AG04449 (cell line): ENCODE data around the gene ORMDL1.
A peak's percentile ranks its signal among the peaks of the same experiment; 100 is the strongest.

Experiments used
- CTCF ChIA-PET: fragments of 350-600 bp; formaldehyde crosslinking; extraction: SDS; loops from one replicate; lab custom pipeline; 2021; ENCODE audit warnings: antibody characterized with exemption; lab: Yijun Ruan, JAX
- POLR2A ChIA-PET: fragments of 400-600, 350-600 bp; formaldehyde crosslinking; extraction: SDS; loops from one replicate; lab custom pipeline; 2020; ENCODE audit warnings: antibody characterized with exemption, inconsistent platforms; lab: Yijun Ruan, JAX
- DNase-seq: peaks from one replicate; pipeline ENCODE4 v3.0.0-alpha.2; 2010; ENCODE audit warnings: low read depth, low spot score
- H3K4me3 ChIP-seq: 2 replicates; pipeline ENCODE4 v1.5.1; 2011; ENCODE audit warnings: low read depth, mild to moderate bottlenecking, control low read depth, low read length
- CTCF ChIP-seq: IDR thresholded peaks from one replicate; pipeline ENCODE4 v1.5.1; 2011; ENCODE audit warnings: mild to moderate bottlenecking, moderate library complexity, low read length, control low read depth, inconsistent platforms; ENCODE audit not compliant: insufficient read depth; ENCODE audit errors: missing control alignments

ORMDL1 gene

DNA sequence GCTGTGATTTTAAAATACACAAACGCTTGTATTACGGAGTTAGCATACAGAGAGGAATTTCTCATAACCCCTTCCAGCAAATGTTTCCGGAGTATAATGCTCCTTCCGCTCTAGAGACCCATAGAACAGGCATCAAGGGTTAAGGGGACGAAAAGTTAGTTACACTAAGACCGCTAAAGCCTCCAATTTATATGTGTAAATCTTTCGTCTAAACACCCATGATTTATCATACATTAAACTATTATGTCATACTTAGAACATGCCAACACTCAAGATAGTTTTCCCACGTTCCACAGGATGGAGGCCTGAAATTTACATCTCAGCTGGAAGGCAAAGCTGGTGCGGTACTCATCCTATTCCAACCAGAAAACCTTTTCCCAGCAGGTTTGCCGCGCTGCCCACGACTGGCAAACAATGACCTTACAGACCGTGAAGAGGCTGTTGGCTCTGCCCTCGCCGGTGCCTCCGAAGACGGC lies 650 bp downstream of the ORMDL1 start:
- POLR2A ChIA-PET: interaction anchor here (1.0 to 1.6 kb wide), 3 partner anchors 14 to 21 kb away, joined by 3 to 6 read pairs (median 4); partner anchors contain the start of gene OSGEPL1

GRCh38 chr2:189782221-189782671 lies 1.9 kb downstream of the ORMDL1 start:
- H3K4me3 ChIP-seq: peak overlapping the region; percentile 85
- POLR2A ChIA-PET: no interaction called here
- no peak for DNase-seq
- CTCF ChIA-PET: interaction anchor here (1.0 kb wide), 1 partner anchor 106 kb away, joined by 3 read pairs; no protein-coding TSS in a partner anchor
- no peak for TF ChIP-seq CTCF

More for the DNA sequence above, 650 bp downstream of the ORMDL1 start:
- TF ChIP-seq CTCF: no peak
- CTCF ChIA-PET: interaction anchor here (0.8 to 1.6 kb wide), 5 partner anchors 15 to 531 kb away, joined by 3 to 8 read pairs (median 3); partner anchors contain the start of gene OSGEPL1
- peak overlapping the region; percentile 85 for H3K4me3 ChIP-seq
- DNase-seq: no peak

GRCh38 chr2:189772212-189772611 lies 11.9 kb downstream of the ORMDL1 start:
- no peak for DNase-seq
- no peak for TF ChIP-seq CTCF

DNA sequence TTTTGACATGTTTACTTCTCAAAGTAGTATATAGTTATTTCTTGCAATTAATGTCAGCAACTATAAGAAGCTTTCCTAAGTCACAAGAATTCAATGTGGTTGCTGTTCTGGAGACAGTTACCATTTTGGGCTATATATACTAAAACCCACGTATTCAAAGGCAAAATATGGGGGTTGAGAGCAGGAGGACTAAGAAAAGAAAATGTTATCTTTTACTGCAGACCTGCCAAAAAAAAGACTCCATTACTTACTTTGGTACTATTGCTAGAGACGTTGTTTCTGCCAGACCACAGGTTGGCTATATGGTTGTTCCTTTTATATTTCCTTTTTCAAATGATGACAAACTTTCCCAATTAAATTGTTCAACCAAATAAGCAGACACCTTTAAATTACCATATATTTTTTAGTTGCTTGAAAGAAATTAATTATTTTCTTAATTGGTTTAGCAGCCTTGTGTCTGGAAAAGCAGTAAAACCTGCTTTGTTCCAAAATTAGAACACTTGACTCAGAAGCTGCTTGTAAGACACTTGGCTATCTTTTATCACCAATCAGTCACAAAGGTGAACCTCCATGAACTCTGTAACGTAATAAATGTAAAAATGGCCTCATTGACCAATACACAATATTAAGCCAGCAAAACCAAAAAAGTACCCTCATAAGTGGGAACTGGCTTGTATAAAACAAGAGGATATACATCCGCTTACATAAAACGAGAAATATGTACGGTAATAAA lies 13.4 kb downstream of the ORMDL1 start:
- ChIA-PET CTCF (interaction anchor here (1.0 to 5.6 kb wide), 2 partner anchors 7 to 28 kb away, joined by 3 to 39 read pairs; partner anchors contain the start of gene OSGEPL1), POLR2A (no interaction called here)
- TF ChIP-seq CTCF: no peak
- no peak for DNase-seq
- no peak overlapping the region for H3K4me3 ChIP-seq

More at GRCh38 chr2:189772212-189772611, 11.9 kb downstream of the ORMDL1 start:
- ChIA-PET POLR2A (no interaction called here), CTCF (interaction anchor here (1.0 to 5.6 kb wide), 4 partner anchors 9 to 26 kb away, joined by 3 to 39 read pairs (median 4); partner anchors contain the start of gene OSGEPL1)
- no peak overlapping the region for H3K4me3 ChIP-seq

GRCh38 chr2:189763908-189764661 lies 20.1 kb downstream of the ORMDL1 start:
- no peak for TF ChIP-seq CTCF
- H3K4me3 ChIP-seq: no peak overlapping the region
- POLR2A ChIA-PET: no interaction called here
- CTCF ChIA-PET: interaction anchor here (0.7 to 8.4 kb wide), 12 partner anchors 9 to 325 kb away, joined by 3 to 99 read pairs (median 5); partner anchors contain the start of gene ASNSD1
- DNase-seq: no peak
